Measurements from ENCODE around the gene CCR5. TPM values are rescaled to one million over a fixed set of nuclear protein-coding genes. Genes with fewer than 3 reads are reported as not detected.

Gene CCR5
- total and polyA plus RNA-seq, 2 of the 8 experiments (the other 6 are each of a cell fraction or from before 2014, with no cell fraction given), result not detected

DNA sequence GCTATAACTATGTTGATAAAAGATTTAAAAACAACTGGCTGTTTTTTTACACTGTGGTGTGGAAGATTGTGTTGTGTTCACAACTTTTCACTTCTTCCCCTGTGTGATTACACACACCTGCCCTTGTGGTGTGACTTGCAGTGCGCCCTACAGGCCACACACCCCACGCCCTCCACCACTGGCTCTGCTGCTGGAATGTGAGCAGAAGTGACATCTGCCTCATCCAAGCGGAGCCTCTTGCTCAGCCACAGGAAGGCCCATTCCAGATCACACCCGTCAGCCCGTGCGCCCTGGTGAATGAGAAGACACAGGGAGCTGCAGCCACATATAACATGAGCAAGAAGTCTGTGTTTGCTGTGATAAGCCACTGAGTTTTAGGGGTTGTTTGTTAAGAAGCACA is 9.8 kb upstream of the CCR5 start:
- no peak overlapping the region for H2BK20ac ChIP-seq (ENCODE audit: low read length)
- H3K14ac ChIP-seq (ENCODE audit: insufficient read length), result no peak overlapping the region
- H3K27me3 ChIP-seq (replicated peaks in 1 of 4; ENCODE audit: control insufficient read depth in 3 of 4, extremely low read depth in 1 of 4, insufficient read depth in 3 of 4, low read length in 3 of 4), result no peaks in the 10 kb centered on the region
- DNase-seq (ENCODE audit: low read depth in 1 of 2, low spot score in 2 of 2) (no peak), FAIRE-seq (no peak)
- no peak overlapping the region for H2AFZ ChIP-seq (ENCODE audit: low read length)
- H2BK12ac ChIP-seq (ENCODE audit: low read depth, low read length), result no peak overlapping the region
- no peaks in the 10 kb centered on the region for H3K9me3 ChIP-seq (ENCODE audit: insufficient read depth in 2 of 2, low read depth in 1 of 2, low read length in 1 of 2)
- H3K23ac ChIP-seq (ENCODE audit: insufficient read length), result no peak overlapping the region
- POLR2A ChIA-PET (ENCODE audit: partially characterized antibody), result no interaction called here
- H4K8ac ChIP-seq (ENCODE audit: extremely low read depth, insufficient read depth, low read length), result no peak overlapping the region
- H4K5ac ChIP-seq (ENCODE audit: insufficient read length, low read depth, low read length), result no peak overlapping the region
- no peak overlapping the region for H3K4ac ChIP-seq (replicated peaks; ENCODE audit: insufficient read length, low read depth, low read length)
- no peak overlapping the region for H4K91ac ChIP-seq (replicated peaks; ENCODE audit: insufficient read length, low read length)
- H3K56ac ChIP-seq (replicated peaks; ENCODE audit: insufficient read length, low read depth, low read length), result no peak overlapping the region
- no peaks in the 10 kb centered on the region for H3K79me2 ChIP-seq (ENCODE audit: control insufficient read depth in 1 of 2, insufficient read depth in 2 of 2, low read length in 2 of 2)
- H3K18ac ChIP-seq (ENCODE audit: extremely low read depth, low read length), result no peak overlapping the region
- no peaks in the 10 kb centered on the region for H3K4me1 ChIP-seq (replicated peaks in 1 of 4; ENCODE audit: control insufficient read depth in 3 of 4, insufficient read depth in 4 of 4, low read length in 3 of 4)
- CTCF ChIA-PET (ENCODE audit: partially characterized antibody), result interaction anchor here (0.8 to 2.9 kb wide), 3 partner anchors 9 to 145 kb away, joined by 3 to 23 read pairs (median 11); partner anchors contain the start of gene CCR5
- no peak overlapping the region for H2BK120ac ChIP-seq (replicated peaks; ENCODE audit: low read depth, low read length)
- H2BK15ac ChIP-seq (ENCODE audit: low read length), result no peak overlapping the region
- H4K20me1 ChIP-seq (replicated peaks in 1 of 2; ENCODE audit: control insufficient read depth in 1 of 2, insufficient read depth in 2 of 2, low read length in 2 of 2), result no peaks in the 10 kb centered on the region
- H3K23me2 ChIP-seq (ENCODE audit: low read depth, low read length), result no peaks in the 10 kb centered on the region
- no peak overlapping the region for H2BK5ac ChIP-seq (ENCODE audit: low read depth, low read length)
- no peaks in the 10 kb centered on the region for H3K79me1 ChIP-seq (ENCODE audit: low read depth, low read length)
- no peak overlapping the region for H3K4me2 ChIP-seq (ENCODE audit: insufficient read depth in 1 of 2, low read depth in 2 of 2, low read length in 2 of 2)
- H3K36me3 ChIP-seq (ENCODE audit: control insufficient read depth in 2 of 4, insufficient read depth in 4 of 4, low read length in 3 of 4), result no peaks in the 10 kb centered on the region
- TF ChIP-seq TEAD4 (IDR thresholded peaks at IDR 0.05; ENCODE audit: low read depth, low read length) (peak; percentile 44; the same call in 1 of the 2 replicates), CTCF (IDR thresholded peaks at IDR 0.05; ENCODE audit: control extremely low read depth in 1 of 3, insufficient read depth in 1 of 3, low read depth in 1 of 3, low read length in 3 of 3) (peak in 1 of 3 experiments; percentile 3; a peak in 1 of 4 replicates), CHD1 (IDR thresholded peaks at IDR 0.05; ENCODE audit: low read depth, low read length) (no peak)
- WGBS, 2 experiments (ENCODE audit: extremely low coverage in 1 of 2, insufficient coverage in 1 of 2, insufficient read length in 1 of 2, insufficient replicate concordance in 2 of 2, low coverage in 1 of 2, low lambda C conversion rate in 2 of 2, missing lambda C conversion rate in 1 of 2), result 89% methylated on average over 6 of the region's 6 CpGs; no CpG with 5 or more reads in 1 of the 2 experiments
- no peak overlapping the region for H3K27ac ChIP-seq (ENCODE audit: low read depth, low read length)
- H3K4me3 ChIP-seq (ENCODE audit: extremely low read depth in 1 of 4, insufficient read depth in 2 of 4, low read depth in 3 of 4, low read length in 4 of 4), result no peak overlapping the region
- H3K9ac ChIP-seq (replicated peaks in 1 of 4; ENCODE audit: extremely low read depth in 1 of 4, low read depth in 3 of 4, low read length in 3 of 4), result no peak overlapping the region
- no peak overlapping the region for H2AK5ac ChIP-seq (ENCODE audit: low read depth, low read length)
